NCI-H2081 (cell line): ENCODE measurements around the gene KIF21A.

ENCODE experiments used
- DNase-seq, 2 experiments: peaks; one replicate each; lab custom pipeline; 2025; lab: John Stamatoyannopoulos, UW

The KIF21A gene

DNA sequence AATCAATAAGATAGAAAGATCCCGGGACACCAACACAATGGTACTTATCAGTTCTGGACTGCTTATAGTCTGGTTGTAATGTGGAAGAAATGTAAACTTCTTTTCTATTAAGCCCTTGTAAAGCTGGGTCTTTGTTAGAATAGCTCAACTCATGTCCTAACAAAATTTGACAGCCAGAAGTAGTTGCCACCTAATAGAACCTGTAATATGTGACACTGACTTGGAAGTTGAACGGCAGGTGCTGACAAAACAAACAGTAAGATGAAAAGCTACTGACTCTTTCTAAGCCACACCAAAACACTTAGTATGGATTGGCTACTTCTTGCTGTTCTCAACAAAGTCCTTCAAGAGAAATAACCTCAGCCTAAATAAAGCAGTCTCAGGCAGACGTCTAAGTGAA lies 56.6 kb downstream of the KIF21A start:
- no peak for DNase-seq

DNA sequence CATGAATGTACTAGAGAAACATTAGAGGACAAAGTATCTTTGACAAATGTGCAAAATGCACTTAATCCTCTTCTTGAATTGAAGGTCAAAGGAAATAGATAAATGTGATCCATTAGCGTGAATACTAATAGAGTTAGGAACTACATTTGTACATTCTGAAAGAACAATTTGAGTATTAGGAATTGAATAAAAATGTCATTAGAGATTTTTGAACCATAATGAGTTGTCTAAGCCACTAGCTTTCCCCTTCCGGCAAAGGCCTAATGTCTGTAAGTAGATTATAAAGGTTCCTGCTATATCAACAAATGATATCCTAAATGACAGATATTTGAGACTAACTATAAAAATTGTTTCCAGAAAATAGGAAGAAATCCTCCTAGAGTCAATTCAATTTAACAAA lies 59.8 kb downstream of the KIF21A start:
- no peak for DNase-seq

DNA sequence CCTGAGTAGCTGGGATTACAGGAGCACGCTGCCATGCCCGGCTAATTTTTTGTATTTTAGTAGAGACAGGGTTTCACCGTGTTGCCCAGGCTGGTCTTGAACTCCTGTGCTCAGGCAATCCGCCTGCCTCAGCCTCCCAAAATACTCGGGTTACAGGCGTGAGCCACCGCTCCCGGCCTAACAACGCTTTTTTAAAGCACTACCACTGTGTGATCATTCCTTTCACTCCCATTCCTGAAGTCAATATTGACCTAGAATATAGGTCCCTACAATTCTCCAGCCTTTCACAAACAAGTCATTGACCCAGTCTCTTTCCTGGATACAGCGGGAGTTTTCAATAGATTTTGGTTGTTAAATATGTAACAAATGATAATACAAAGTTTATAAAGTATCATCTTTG lies 62.8 kb downstream of the KIF21A start:
- no peak for DNase-seq

DNA sequence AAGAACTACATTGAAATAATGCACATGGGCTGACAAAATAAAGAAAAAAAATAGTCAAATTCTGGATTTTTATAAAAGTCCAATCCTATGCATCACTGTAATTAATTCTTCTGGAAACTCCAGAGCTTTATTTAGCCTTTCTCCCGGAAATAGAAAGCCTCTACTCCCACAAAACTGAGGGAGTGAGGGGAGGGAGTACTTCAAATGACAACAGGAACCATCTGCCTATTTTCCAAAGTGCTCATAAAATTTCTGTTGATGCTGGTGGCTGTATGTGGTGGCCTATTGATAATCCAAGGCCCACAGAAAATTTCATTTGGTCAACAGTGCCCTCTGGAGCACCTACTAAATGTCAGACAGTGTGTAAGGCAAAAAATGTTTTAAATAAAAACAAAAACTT lies 64.6 kb downstream of the KIF21A start:
- no peak for DNase-seq

- no peak for DNase-seq
These were observed 67.6 kb downstream of the KIF21A start for GRCh38 chr12:39375206-39375808.

- DNase-seq, result no peak
These were observed 70.0 kb downstream of the KIF21A start for GRCh38 chr12:39372929-39373328.

DNA sequence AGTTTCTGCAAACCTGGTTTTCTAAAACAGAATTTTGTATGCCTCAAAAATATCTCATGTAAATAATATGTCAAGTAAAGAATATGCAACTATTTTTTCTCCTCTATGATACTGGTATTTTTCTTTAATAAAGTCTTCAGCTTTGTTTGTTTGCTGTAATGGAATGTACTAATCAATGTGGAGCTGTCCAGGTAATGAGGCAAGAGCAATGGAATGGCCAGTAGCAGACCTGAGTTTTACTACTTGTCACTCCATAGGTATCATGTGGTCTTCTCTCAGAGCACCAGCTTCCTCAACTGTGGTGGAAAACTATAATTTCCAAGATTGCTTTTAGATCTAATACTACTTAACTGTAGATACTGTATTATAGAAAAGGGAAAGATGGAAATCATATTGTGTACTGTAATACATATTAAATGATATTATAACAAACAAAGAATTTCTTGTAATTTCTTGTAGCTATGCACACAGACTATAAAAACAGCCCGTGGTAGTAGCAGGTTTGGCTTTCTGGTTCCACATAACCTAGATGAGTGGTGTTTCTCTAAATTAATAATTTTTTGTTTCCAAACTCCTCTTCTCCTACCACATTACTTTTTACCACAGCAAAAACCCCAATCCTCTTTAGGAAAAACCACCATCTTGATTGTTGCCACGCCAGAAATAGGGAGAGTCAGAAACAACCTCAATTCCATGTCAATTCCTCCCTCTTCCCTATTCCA lies 70.6 kb downstream of the KIF21A start:
- no peak for DNase-seq

DNA sequence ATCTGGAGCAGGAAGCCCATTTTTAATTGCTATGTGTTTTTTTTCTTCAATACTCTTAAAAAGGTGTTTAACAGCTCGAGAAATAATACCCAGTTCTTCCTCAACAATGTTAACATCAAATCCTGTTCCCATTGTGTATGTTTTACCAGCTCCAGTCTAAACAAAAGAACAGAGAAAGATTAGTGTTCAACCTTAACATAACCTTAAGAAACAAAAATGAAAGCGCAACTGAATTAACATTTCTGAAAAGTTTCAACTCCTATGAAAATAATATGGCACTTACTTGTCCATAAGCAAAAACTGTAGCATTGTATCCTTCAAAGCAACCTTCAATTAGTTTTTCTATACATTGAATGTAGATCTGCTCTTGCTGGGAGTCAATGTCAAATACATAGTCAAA lies 73.2 kb downstream of the KIF21A start:
- DNase-seq, result no peak

GRCh38 chr12:39368891-39369290 lies 74.0 kb downstream of the KIF21A start:
- no peak for DNase-seq

DNA sequence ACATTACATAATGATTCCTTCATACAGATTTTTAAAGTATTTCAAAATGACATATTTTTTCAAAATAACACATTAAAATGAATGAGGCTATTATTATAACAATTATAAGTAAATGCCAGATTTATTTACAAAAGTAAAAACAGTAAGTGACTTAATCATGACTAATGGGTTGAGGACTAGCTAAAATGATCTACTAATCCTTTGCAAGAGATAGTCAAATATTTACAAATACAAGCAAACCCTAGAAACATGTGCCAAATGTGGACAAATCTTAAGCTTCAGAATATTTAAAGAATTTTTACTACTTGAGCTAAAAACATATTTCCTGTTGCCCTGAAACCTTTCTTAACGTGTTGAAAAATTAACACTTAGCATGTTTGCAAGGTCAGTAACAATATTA lies 74.8 kb downstream of the KIF21A start:
- DNase-seq, result no peak

DNA sequence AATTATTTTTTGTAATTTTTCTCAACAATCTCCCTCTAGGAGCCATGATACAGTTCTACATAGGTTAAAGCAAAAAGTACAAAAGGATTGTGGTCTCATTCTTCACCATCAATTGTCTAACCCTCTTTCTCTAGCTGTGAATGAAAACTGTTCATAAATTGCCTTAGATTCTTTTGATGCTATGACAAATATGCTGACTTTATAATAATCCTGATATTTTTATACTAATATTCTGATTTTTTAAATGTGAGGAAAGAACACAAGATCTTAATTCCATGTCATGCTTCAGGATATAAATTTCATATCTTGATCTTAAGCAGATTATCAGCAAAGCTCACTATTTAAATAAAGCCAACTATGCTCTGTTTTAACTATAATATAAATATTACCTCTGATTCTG lies 75.4 kb downstream of the KIF21A start:
- no peak for DNase-seq

DNA sequence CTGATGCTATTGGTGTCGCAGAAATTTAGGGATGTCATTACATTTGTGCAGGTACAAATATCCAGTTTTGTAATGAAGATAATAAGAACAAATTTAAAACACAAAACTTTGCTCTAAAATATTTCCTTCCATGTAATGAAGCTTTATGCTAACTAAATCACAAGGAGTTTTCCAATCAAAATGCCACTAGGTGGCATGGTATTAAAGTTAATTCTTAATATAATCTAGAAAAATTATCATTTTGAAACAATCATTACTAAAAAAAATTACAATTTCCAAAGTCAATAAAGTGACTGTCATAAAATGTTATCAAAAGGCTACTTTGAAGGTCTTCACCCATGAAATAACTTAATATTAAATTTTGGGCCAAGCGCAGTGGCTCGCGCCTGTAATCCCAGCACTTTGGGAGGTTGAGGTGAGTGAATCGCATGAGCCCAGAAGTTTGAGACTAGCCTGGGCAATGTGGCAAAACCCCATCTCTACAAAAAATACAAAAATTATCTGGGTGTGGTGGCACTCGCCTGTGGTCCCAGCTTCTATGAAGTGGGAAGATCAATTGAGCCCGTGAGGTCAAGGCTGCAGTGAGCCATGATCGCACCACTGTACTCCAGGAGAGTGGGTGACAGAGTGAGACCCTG lies 77.4 kb downstream of the KIF21A start:
- DNase-seq, result no peak

GRCh38 chr12:39364196-39364595 lies 78.7 kb downstream of the KIF21A start:
- DNase-seq, result no peak

- DNase-seq, result no peak
These were observed 83.3 kb downstream of the KIF21A start for GRCh38 chr12:39359645-39360044.

DNA sequence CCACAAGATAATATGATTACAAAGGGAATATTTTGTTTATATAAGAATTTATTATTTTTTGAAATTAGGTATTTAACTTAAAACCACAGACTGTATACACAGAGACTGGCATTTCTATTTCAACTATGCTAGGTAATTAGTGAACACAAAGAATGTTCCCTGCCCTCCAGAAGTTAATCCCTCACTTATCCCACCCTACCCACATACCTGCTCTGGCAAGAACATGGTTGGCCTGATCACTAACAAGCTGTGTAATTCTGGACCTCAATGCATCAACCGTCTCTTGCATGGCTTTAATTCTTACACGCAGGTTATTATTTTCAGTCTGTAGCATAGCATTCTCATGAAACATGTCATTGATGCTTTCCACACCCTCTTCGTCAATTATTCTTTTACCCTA lies 85.9 kb downstream of the KIF21A start:
- DNase-seq, result no peak

- DNase-seq, result no peak
These were observed 87.1 kb downstream of the KIF21A start for GRCh38 chr12:39355841-39356240.

DNA sequence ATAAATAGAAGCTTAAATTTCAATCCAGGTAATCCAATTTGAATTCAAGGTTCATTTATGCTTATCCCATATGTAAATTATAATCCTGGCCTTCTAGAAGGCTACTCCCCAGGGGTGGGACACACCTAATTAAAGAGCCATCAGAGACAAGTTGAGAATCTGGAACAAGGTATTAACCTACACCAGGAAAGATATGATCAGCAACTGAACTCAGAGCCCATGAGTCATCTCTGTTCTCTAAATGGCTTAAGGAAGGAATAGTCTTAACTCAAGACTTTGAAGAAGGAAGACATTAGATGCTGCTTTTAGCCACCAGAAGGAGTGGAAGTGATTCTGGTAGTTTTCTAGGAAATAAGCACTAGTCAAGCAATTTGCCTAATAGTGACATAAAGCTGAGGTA lies 88.0 kb downstream of the KIF21A start:
- no peak for DNase-seq

GRCh38 chr12:39352471-39353017 lies 90.4 kb downstream of the KIF21A start:
- no peak for DNase-seq

- DNase-seq, result no peak
These were observed 91.8 kb downstream of the KIF21A start for GRCh38 chr12:39351153-39351552.

GRCh38 chr12:39348941-39349626 lies 93.8 kb downstream of the KIF21A start:
- DNase-seq, result no peak

DNA sequence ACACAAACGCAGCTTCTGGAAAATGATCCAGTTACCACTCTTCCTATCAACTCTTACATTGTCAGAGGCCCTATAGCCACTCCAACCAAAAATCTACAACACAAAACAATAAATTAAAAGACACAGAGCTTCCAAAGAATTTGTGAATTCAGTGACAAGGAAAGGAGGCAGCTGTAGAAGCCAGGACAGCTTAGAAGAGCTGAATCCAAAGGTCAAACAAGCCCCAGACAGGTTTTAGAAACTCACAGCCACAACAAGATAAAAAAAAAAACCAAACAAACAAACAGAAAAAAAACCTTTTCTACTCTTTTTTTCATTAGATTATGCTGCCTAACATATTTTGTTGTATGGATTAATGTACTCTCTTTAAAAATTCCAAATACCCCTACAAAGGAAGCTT lies 94.4 kb downstream of the KIF21A start:
- no peak for DNase-seq

DNA sequence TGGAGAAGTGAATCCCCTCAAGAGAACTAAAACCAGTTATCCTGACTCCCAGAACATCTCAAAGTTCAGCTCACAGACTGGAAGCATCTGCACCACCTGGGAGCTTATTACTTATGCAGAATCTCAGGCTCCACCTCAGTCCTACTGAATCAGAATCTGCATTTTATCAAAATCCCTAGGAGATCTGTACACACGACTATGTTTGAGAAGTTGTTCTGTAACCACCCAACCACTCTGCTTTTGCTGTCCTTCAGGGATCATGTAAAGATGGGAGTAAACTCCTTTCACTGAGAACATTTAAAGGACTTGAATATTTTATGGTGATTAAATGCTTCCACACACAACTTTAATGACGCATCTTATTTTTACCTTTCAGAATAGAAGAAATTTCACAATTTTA lies 98.0 kb downstream of the KIF21A start:
- DNase-seq, result no peak

DNA sequence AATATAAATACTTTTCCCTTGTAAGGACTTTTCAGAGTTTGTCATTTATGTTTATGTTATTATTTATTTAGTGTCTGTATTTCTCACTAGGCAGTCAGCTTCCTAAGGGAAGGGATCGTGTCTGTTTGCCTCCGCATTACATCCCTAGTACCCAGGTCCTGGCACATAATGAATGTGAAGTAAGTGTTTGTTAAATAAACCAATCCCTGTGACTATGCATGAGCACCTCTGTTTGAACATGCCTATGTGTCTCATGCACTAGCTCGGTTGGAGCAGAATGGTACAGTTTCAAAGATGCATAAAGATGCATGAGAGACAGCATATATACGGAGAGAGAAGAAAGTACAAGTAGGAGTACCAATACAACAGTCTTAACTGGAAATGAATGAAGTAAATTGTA lies 99.3 kb downstream of the KIF21A start:
- no peak for DNase-seq
